HEK293 (cell line): ENCODE results near the gene RPS6KB2.

ENCODE experiments used
- GLIS2 ChIP-seq: fragments of 450-650 bp; formaldehyde crosslinking; IDR thresholded peaks from 2 replicates; pipeline ENCODE4 v1.5.1; 2016; ENCODE audit warnings: missing biosample characterization, missing genetic modification characterization
- HOXD13 ChIP-seq: sonication (generic); formaldehyde crosslinking; IDR thresholded peaks from 2 replicates; pipeline ENCODE4 v1.8.0; 2022; ENCODE audit warnings: missing genetic modification reagents, borderline replicate concordance
- KLF16 ChIP-seq: fragments of 450-650 bp; formaldehyde crosslinking; IDR thresholded peaks from 2 replicates; pipeline ENCODE4 v1.5.1; 2017; ENCODE audit warnings: missing biosample characterization, missing genetic modification characterization
- KLF9 ChIP-seq: fragments of 450-650 bp; formaldehyde crosslinking; IDR thresholded peaks from 2 replicates; pipeline ENCODE4 v1.5.1; 2016; ENCODE audit warnings: missing biosample characterization, missing genetic modification characterization, low read depth
- PRDM1 ChIP-seq: fragments of 450-650 bp; formaldehyde crosslinking; IDR thresholded peaks from 2 replicates; pipeline ENCODE4; 2016; ENCODE audit warnings: missing biosample characterization, missing genetic modification characterization
- SP7 ChIP-seq: fragments of 450-650 bp; formaldehyde crosslinking; IDR thresholded peaks from 2 replicates; pipeline ENCODE4 v1.5.1; 2016; ENCODE audit warnings: missing biosample characterization, missing genetic modification characterization
- TSHZ1 ChIP-seq: fragments of 450-650 bp; formaldehyde crosslinking; IDR thresholded peaks from 2 replicates; pipeline ENCODE4 v1.5.1; 2016; ENCODE audit warnings: missing biosample characterization, missing genetic modification characterization, borderline replicate concordance
- ZBTB17 ChIP-seq: fragments of 450-650 bp; formaldehyde crosslinking; IDR thresholded peaks from 2 replicates; pipeline ENCODE4 v1.5.1; 2016; ENCODE audit warnings: missing biosample characterization, missing genetic modification characterization
- ZBTB20 ChIP-seq: fragments of 450-650 bp; formaldehyde crosslinking; IDR thresholded peaks from 2 replicates; pipeline ENCODE4 v1.5.1; 2016; ENCODE audit warnings: missing biosample characterization, missing genetic modification characterization
- ZNF133 ChIP-seq: fragments of 450-650 bp; formaldehyde crosslinking; IDR thresholded peaks from 2 replicates; pipeline ENCODE4 v1.5.1; 2016; ENCODE audit warnings: missing biosample characterization, missing genetic modification characterization
- ZNF140 ChIP-seq: fragments of 450-650 bp; formaldehyde crosslinking; IDR thresholded peaks from 2 replicates; pipeline ENCODE4 v1.5.1; 2016; ENCODE audit warnings: missing biosample characterization, missing genetic modification characterization
- ZNF157 ChIP-seq: fragments of 450-650 bp; formaldehyde crosslinking; IDR thresholded peaks from 2 replicates; pipeline ENCODE4 v1.5.1; 2016; ENCODE audit warnings: missing biosample characterization, missing genetic modification characterization
- ZNF2 ChIP-seq: fragments of 450-650 bp; formaldehyde crosslinking; IDR thresholded peaks from 2 replicates; pipeline ENCODE4 v1.5.1; 2016; ENCODE audit warnings: missing biosample characterization, missing genetic modification characterization
- ZNF239 ChIP-seq: fragments of 450-650 bp; formaldehyde crosslinking; IDR thresholded peaks from 2 replicates; pipeline ENCODE4 v1.5.1; 2016; ENCODE audit warnings: missing biosample characterization, missing genetic modification characterization
- ZNF24 ChIP-seq: fragments of 450-650 bp; formaldehyde crosslinking; IDR thresholded peaks from 2 replicates; pipeline ENCODE4 v1.5.1; 2016; ENCODE audit warnings: missing biosample characterization, missing genetic modification characterization
- ZNF266 ChIP-seq: fragments of 450-650 bp; formaldehyde crosslinking; IDR thresholded peaks from 2 replicates; pipeline ENCODE4 v1.5.1; 2016; ENCODE audit warnings: missing biosample characterization, missing genetic modification characterization, low read depth
- ZNF335 ChIP-seq: fragments of 450-650 bp; formaldehyde crosslinking; conservative IDR thresholded peaks from 2 replicates; pipeline ENCODE4 v1.5.1; 2016; ENCODE audit warnings: missing biosample characterization, missing genetic modification characterization
- ZNF391 ChIP-seq: fragments of 450-650 bp; formaldehyde crosslinking; IDR thresholded peaks from 2 replicates; pipeline ENCODE4 v1.5.1; 2016; ENCODE audit warnings: low read depth, missing biosample characterization, missing genetic modification characterization, borderline replicate concordance
- ZNF433 ChIP-seq: fragments of 450-650 bp; formaldehyde crosslinking; IDR thresholded peaks from 2 replicates; pipeline ENCODE4 v1.5.1; 2016; ENCODE audit warnings: missing biosample characterization, missing genetic modification characterization, low read depth
- ZNF548 ChIP-seq: fragments of 450-650 bp; formaldehyde crosslinking; IDR thresholded peaks from 2 replicates; pipeline ENCODE4 v1.5.1; 2016; ENCODE audit warnings: missing biosample characterization, missing genetic modification characterization
- ZNF560 ChIP-seq: fragments of 450-650 bp; formaldehyde crosslinking; IDR thresholded peaks from 2 replicates; pipeline ENCODE4 v1.5.1; 2017; ENCODE audit warnings: missing biosample characterization, missing genetic modification characterization, borderline replicate concordance
- ZNF658 ChIP-seq: fragments of 450-650 bp; formaldehyde crosslinking; IDR thresholded peaks from 2 replicates; pipeline ENCODE4; 2016; ENCODE audit warnings: missing biosample characterization, missing genetic modification characterization
- ZNF791 ChIP-seq: fragments of 450-650 bp; formaldehyde crosslinking; IDR thresholded peaks from 2 replicates; pipeline ENCODE4 v1.5.1; 2016; ENCODE audit warnings: missing biosample characterization, missing genetic modification characterization
- ZXDB ChIP-seq: fragments of 450-650 bp; formaldehyde crosslinking; IDR thresholded peaks from 2 replicates; pipeline ENCODE4 v1.5.1; 2016; ENCODE audit warnings: missing biosample characterization, missing genetic modification characterization
- TF ChIP-seq, protein P1 (sequence below): fragments of 450-650 bp; formaldehyde crosslinking; IDR thresholded peaks from 2 replicates; pipeline ENCODE4 v1.5.1; 2016; ENCODE audit warnings: missing biosample characterization, missing genetic modification characterization
- TF ChIP-seq, protein P2 (sequence below): fragments of 450-650 bp; formaldehyde crosslinking; IDR thresholded peaks from 2 replicates; pipeline ENCODE4 v1.5.1; 2016; ENCODE audit warnings: missing biosample characterization, missing genetic modification characterization
- TF ChIP-seq, protein P3 (sequence below): fragments of 450-650 bp; formaldehyde crosslinking; optimal IDR thresholded peaks from 2 replicates; pipeline ENCODE3; 2016; ENCODE audit warnings: missing biosample characterization, mild to moderate bottlenecking, missing genetic modification characterization
- TF ChIP-seq, protein P4 (sequence below): fragments of 450-650 bp; formaldehyde crosslinking; IDR thresholded peaks from 2 replicates; pipeline ENCODE4 v1.5.1; 2016; ENCODE audit warnings: missing biosample characterization, missing genetic modification characterization

The RPS6KB2 gene

DNA sequence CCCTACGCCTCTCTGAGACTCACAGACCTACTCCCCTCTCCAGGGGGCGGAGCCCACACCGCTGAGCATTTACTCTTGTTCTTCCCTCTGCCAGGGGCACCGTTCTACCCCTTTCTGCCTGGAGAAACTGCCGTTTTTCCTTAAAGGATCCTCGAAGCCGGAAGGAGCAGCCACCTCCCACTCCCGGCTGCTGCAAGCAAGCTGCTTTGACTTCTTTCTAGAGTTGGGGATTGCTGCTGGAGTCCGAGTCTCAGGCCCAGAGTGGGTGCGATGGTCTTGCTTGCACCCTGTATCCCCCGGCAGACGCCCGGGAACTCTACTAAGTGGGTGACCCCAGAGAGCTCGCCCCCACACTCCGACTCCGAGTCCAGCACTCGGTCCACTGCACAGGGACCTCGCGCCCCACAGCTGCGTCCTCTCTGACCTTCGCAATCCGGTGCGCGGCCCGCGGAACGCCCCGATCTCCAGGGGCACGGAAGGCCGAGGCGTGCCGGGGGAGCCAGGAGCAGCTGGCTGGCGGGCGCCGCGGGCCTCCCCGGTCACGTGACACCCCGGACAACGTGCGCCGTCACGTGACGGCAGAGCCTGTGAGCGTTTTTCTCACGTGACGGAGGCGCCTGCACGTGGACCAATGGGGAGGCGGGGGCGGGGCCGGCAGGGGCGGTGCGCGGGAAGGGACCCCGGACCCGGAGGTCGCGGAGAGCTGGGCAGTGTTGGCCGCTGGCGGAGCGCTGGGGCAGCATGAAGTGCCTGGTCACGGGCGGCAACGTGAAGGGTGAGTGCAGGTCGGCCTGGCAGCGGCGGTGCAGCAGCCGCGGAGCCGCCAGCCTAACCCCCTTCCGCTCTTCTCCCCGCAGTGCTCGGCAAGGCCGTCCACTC lies 36.8 kb upstream of the RPS6KB2 start, which contains the start of gene RAD9A (continued):
- TF ChIP-seq, protein P1, sequence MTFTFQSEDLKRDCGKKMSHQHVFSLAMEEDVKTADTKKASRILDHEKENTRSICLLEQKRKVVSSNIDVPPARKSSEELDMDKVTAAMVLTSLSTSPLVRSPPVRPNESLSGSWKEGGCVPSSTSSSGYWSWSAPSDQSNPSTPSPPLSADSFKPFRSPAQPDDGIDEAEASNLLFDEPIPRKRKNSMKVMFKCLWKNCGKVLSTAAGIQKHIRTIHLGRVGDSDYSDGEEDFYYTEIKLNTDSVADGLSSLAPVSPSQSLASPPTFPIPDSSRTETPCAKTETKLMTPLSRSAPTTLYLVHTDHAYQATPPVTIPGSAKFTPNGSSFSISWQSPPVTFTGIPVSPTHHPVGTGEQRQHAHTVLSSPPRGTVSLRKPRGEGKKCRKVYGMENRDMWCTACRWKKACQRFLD (tag by site-specific recombination), result 0 out of 2 replicates have a peak, but pooled peaks have one; percentile 37
- TF ChIP-seq ZNF560 (tag by site-specific recombination) (no peak), ZNF2 (tag by site-specific recombination) (peak; percentile 49; the same call in 1 of the 2 replicates), PRDM1 (tag by site-specific recombination) (no peak), ZNF157 (tag by site-specific recombination) (no peak), ZNF791 (tag by site-specific recombination) (no peak), SP7 (tag by site-specific recombination) (peak; percentile 68), ZNF658 (no peak), ZNF433 (tag by site-specific recombination) (0 out of 2 replicates have a peak, but pooled peaks have one; percentile 25), ZNF391 (tag by site-specific recombination) (peak; percentile 40; the same call in 1 of the 2 replicates), KLF16 (tag by site-specific recombination) (peak; percentile 83), ZNF140 (0 out of 2 replicates have a peak, but pooled peaks have one; percentile 40), GLIS2 (0 out of 2 replicates have a peak, but pooled peaks have one; percentile 60), ZNF266 (tag by site-specific recombination) (no peak), ZBTB20 (peak; percentile 96), ZXDB (peak; percentile 90), ZNF335 (tag by site-specific recombination) (peak; percentile 76), TSHZ1 (peak; percentile 52; the same call in 1 of the 2 replicates), ZNF133 (tag by site-specific recombination) (no peak), ZNF239 (tag by site-specific recombination) (no peak), KLF9 (peak; percentile 83), ZNF548 (no peak), HOXD13 (CRISPR knock-in tag) (no peak), ZNF24 (tag by site-specific recombination) (peak; percentile 92), ZBTB17 (tag by site-specific recombination) (peak; percentile 88)
- TF ChIP-seq, protein P2, sequence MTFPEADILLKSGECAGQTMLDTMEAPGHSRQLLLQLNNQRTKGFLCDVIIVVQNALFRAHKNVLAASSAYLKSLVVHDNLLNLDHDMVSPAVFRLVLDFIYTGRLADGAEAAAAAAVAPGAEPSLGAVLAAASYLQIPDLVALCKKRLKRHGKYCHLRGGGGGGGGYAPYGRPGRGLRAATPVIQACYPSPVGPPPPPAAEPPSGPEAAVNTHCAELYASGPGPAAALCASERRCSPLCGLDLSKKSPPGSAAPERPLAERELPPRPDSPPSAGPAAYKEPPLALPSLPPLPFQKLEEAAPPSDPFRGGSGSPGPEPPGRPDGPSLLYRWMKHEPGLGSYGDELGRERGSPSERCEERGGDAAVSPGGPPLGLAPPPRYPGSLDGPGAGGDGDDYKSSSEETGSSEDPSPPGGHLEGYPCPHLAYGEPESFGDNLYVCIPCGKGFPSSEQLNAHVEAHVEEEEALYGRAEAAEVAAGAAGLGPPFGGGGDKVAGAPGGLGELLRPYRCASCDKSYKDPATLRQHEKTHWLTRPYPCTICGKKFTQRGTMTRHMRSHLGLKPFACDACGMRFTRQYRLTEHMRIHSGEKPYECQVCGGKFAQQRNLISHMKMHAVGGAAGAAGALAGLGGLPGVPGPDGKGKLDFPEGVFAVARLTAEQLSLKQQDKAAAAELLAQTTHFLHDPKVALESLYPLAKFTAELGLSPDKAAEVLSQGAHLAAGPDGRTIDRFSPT (tag by site-specific recombination), result peak; percentile 45; the same call in 1 of the 2 replicates
- TF ChIP-seq, protein P3, sequence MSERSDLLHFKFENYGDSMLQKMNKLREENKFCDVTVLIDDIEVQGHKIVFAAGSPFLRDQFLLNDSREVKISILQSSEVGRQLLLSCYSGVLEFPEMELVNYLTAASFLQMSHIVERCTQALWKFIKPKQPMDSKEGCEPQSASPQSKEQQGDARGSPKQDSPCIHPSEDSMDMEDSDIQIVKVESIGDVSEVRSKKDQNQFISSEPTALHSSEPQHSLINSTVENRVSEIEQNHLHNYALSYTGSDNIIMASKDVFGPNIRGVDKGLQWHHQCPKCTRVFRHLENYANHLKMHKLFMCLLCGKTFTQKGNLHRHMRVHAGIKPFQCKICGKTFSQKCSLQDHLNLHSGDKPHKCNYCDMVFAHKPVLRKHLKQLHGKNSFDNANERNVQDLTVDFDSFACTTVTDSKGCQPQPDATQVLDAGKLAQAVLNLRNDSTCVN, result peak; percentile 67
- TF ChIP-seq, protein P4, sequence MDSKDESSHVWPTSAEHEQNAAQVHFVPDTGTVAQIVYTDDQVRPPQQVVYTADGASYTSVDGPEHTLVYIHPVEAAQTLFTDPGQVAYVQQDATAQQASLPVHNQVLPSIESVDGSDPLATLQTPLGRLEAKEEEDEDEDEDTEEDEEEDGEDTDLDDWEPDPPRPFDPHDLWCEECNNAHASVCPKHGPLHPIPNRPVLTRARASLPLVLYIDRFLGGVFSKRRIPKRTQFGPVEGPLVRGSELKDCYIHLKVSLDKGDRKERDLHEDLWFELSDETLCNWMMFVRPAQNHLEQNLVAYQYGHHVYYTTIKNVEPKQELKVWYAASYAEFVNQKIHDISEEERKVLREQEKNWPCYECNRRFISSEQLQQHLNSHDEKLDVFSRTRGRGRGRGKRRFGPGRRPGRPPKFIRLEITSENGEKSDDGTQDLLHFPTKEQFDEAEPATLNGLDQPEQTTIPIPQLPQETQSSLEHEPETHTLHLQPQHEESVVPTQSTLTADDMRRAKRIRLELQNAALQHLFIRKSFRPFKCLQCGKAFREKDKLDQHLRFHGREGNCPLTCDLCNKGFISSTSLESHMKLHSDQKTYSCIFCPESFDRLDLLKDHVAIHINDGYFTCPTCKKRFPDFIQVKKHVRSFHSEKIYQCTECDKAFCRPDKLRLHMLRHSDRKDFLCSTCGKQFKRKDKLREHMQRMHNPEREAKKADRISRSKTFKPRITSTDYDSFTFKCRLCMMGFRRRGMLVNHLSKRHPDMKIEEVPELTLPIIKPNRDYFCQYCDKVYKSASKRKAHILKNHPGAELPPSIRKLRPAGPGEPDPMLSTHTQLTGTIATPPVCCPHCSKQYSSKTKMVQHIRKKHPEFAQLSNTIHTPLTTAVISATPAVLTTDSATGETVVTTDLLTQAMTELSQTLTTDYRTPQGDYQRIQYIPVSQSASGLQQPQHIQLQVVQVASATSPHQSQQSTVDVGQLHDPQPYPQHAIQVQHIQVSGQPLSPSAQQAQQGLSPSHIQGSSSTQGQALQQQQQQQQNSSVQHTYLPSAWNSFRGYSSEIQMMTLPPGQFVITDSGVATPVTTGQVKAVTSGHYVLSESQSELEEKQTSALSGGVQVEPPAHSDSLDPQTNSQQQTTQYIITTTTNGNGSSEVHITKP (tag by site-specific recombination), result no peak
